Measurements from ENCODE around the gene CBLB. TPM values are rescaled to one million over a fixed set of nuclear protein-coding genes. Genes with fewer than 3 reads are reported as not detected.
A peak's percentile ranks its signal among the peaks of the same experiment; 100 is the strongest.

Gene CBLB
- total and polyA plus RNA-seq, 2 donors (not counting 1 experiment from before 2014, with no cell fraction given): 26.9 to 28.5 TPM

DNA sequence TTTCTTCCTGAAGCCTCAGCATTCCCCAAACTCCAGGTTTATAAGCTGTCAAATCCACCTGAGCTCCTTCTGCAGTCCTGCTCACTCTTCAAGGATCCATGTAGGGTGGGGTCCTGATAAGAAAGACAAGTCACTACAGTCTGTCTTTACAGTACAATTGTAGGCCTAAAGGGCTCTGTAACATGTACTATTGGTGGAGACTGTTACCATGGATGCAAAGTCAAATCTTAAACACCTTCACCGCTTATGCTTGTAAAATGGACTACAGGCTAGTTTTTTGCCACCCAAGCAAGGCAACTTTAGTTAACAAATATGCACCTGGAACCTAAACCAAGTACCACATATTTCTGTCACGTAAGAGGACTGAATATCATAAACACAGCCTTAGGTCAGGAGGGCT, 44.7 kb downstream of the CBLB start:
- no peak for DNase-seq (ENCODE audit: low read depth in 2 of 2)
- no peak for TF ChIP-seq EZH2 (IDR thresholded peaks at IDR 0.05; ENCODE audit: low read length, missing control alignments)
- TF ChIP-seq, protein P1, sequence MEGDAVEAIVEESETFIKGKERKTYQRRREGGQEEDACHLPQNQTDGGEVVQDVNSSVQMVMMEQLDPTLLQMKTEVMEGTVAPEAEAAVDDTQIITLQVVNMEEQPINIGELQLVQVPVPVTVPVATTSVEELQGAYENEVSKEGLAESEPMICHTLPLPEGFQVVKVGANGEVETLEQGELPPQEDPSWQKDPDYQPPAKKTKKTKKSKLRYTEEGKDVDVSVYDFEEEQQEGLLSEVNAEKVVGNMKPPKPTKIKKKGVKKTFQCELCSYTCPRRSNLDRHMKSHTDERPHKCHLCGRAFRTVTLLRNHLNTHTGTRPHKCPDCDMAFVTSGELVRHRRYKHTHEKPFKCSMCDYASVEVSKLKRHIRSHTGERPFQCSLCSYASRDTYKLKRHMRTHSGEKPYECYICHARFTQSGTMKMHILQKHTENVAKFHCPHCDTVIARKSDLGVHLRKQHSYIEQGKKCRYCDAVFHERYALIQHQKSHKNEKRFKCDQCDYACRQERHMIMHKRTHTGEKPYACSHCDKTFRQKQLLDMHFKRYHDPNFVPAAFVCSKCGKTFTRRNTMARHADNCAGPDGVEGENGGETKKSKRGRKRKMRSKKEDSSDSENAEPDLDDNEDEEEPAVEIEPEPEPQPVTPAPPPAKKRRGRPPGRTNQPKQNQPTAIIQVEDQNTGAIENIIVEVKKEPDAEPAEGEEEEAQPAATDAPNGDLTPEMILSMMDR (conservative IDR thresholded peaks at IDR 0.05 in 1 of 2, IDR thresholded peaks at IDR 0.05 in 1 of 2; ENCODE audit: low read depth in 1 of 2, low read length in 2 of 2): no peak
- no peaks in the 10 kb centered on the region for H3K27me3 ChIP-seq (ENCODE audit: control insufficient read depth, insufficient read depth, low read length)
- H3K27ac ChIP-seq (ENCODE audit: insufficient read depth, low read length): peak overlapping the region; percentile 59
- H3K4me2 ChIP-seq (ENCODE audit: extremely low read depth, insufficient read depth, low read length): no peak overlapping the region
- peaks cover 2% of the 10 kb centered on the region for H3K36me3 ChIP-seq (ENCODE audit: control insufficient read depth, insufficient read depth, low read length)
- H3K79me2 ChIP-seq (ENCODE audit: control insufficient read depth, insufficient read depth, low read length): peaks cover 4% of the 10 kb centered on the region
- no peak overlapping the region for H2AFZ ChIP-seq (ENCODE audit: low read length)
- no peak overlapping the region for H3K4me3 ChIP-seq (replicated peaks in 1 of 4; ENCODE audit: control extremely low read depth in 1 of 4, insufficient read depth in 1 of 4, low read depth in 3 of 4, low read length in 4 of 4)
- H3K4me1 ChIP-seq (ENCODE audit: control insufficient read depth, extremely low read depth, insufficient read depth, low read length): peaks cover 13% of the 10 kb centered on the region
- H3K9ac ChIP-seq (ENCODE audit: insufficient read depth, low read length): no peak overlapping the region
- no peaks in the 10 kb centered on the region for H4K20me1 ChIP-seq (ENCODE audit: control insufficient read depth, extremely low read depth, insufficient read depth, low read length)
- H3K9me3 ChIP-seq (ENCODE audit: control insufficient read depth, insufficient read depth, low read depth, low read length): no peaks in the 10 kb centered on the region

DNA sequence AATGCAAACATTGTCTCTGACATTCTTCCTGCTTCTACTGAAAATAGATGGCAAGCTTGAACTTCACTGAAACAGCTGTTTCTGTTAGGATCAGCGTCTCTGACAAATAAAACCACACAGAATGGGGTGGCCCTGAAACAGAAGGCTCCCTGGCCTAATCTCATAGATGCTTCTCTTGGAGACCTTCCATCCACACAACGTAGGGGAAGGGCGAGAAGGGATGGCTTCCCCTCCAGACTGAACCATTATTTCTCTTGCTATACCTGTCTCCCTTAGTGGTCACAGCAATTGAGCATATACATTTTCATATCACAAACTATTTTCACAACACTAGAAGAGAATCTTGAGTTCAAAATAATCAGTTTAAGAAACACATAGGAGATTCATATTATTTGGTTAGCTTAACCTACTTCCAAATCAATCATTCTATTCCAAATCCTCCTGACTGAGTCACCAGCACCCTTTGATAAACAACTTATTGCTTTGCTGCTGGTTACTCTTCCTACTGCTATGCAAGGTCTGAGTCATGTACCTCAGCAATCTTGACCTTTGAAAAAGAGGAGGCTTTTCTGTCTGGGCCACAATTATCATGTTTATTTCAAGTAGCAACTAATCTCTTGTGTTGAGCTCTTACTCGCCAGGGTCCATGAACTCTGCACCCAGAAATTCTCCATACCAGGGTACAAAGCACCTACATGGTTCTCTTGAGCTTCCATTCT, 45.5 kb downstream of the CBLB start:
- no peak overlapping the region for H3K4me2 ChIP-seq (ENCODE audit: extremely low read depth, insufficient read depth, low read length)
- peaks cover 4% of the 10 kb centered on the region for H3K79me2 ChIP-seq (ENCODE audit: control insufficient read depth, insufficient read depth, low read length)
- H3K36me3 ChIP-seq (ENCODE audit: control insufficient read depth, insufficient read depth, low read length): peaks cover 2% of the 10 kb centered on the region
- TF ChIP-seq EZH2 (IDR thresholded peaks at IDR 0.05; ENCODE audit: low read length, missing control alignments): no peak
- TF ChIP-seq, protein P1 (conservative IDR thresholded peaks at IDR 0.05 in 1 of 2, IDR thresholded peaks at IDR 0.05 in 1 of 2; ENCODE audit: low read depth in 1 of 2, low read length in 2 of 2): no peak
- DNase-seq (ENCODE audit: low read depth in 2 of 2): peak; percentile 93 to 99
- H4K20me1 ChIP-seq (ENCODE audit: control insufficient read depth, extremely low read depth, insufficient read depth, low read length): no peaks in the 10 kb centered on the region
- H3K4me1 ChIP-seq (ENCODE audit: control insufficient read depth, extremely low read depth, insufficient read depth, low read length): peaks cover 13% of the 10 kb centered on the region
- no peaks in the 10 kb centered on the region for H3K9me3 ChIP-seq (ENCODE audit: control insufficient read depth, insufficient read depth, low read depth, low read length)
- no peaks in the 10 kb centered on the region for H3K27me3 ChIP-seq (ENCODE audit: control insufficient read depth, insufficient read depth, low read length)
- H3K9ac ChIP-seq (ENCODE audit: insufficient read depth, low read length): no peak overlapping the region
- no peak overlapping the region for H3K4me3 ChIP-seq (replicated peaks in 1 of 4; ENCODE audit: control extremely low read depth in 1 of 4, insufficient read depth in 1 of 4, low read depth in 3 of 4, low read length in 4 of 4)
- H2AFZ ChIP-seq (ENCODE audit: low read length): no peak overlapping the region
- peak overlapping the region; percentile 59 for H3K27ac ChIP-seq (ENCODE audit: insufficient read depth, low read length)

DNA sequence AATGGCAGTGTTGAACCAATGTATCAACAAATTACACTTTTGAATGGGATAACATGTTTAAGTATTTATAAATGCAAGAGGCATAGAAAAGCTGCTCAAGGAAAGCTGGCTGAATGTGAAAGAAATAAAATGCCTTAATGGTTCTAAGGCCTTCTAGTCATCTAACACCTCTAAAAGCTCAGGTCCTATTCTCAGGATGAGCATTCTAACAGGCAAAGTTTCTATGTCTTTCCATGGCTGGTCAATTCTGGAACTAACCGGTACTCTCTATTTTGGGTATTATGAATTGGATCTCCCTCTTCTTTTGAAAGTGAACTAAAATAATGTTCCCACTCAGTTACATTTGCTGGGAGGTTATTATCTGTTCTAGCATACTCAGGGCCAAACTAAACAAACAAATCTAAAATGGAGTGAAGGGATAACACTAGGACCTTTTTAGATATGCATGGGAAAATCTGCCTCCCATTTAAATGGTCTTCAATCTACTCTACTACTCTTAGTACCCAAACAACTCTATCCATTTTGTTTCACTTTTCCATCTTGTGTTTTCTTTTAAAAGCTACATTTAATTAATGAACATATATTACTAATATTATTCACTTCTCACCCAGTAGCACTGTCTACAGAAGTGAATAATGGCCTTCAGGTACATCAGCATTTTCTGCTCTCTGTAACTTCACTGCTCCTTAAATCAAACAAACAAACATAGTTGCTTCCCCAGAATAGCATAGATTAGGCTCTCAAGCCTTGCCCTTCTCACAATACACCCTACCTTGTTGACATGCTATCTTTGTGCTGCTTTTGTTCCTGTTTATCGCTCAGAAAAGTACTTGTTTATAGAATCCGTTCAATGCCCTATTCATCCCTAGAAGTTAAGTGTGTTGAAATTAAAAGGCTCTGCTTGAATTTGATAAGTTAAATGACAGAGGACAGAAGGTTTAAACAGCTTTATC, 46.4 kb downstream of the CBLB start:
- H3K4me1 ChIP-seq (ENCODE audit: control insufficient read depth, extremely low read depth, insufficient read depth, low read length): peaks cover 13% of the 10 kb centered on the region
- H3K27ac ChIP-seq (ENCODE audit: insufficient read depth, low read length): peak overlapping the region; percentile 49
- DNase-seq (ENCODE audit: low read depth in 2 of 2): no peak
- H4K20me1 ChIP-seq (ENCODE audit: control insufficient read depth, extremely low read depth, insufficient read depth, low read length): no peaks in the 10 kb centered on the region
- no peak overlapping the region for H2AFZ ChIP-seq (ENCODE audit: low read length)
- peaks cover 4% of the 10 kb centered on the region for H3K79me2 ChIP-seq (ENCODE audit: control insufficient read depth, insufficient read depth, low read length)
- H3K9ac ChIP-seq (ENCODE audit: insufficient read depth, low read length): no peak overlapping the region
- no peaks in the 10 kb centered on the region for H3K27me3 ChIP-seq (ENCODE audit: control insufficient read depth, insufficient read depth, low read length)
- H3K4me3 ChIP-seq (replicated peaks in 1 of 4; ENCODE audit: control extremely low read depth in 1 of 4, insufficient read depth in 1 of 4, low read depth in 3 of 4, low read length in 4 of 4): peak overlapping the region in 1 of 4 experiments; percentile 12
- no peak for TF ChIP-seq EZH2 (IDR thresholded peaks at IDR 0.05; ENCODE audit: low read length, missing control alignments)
- TF ChIP-seq, protein P1 (conservative IDR thresholded peaks at IDR 0.05 in 1 of 2, IDR thresholded peaks at IDR 0.05 in 1 of 2; ENCODE audit: low read depth in 1 of 2, low read length in 2 of 2): no peak
- no peaks in the 10 kb centered on the region for H3K9me3 ChIP-seq (ENCODE audit: control insufficient read depth, insufficient read depth, low read depth, low read length)
- peak overlapping the region; percentile 18 for H3K4me2 ChIP-seq (ENCODE audit: extremely low read depth, insufficient read depth, low read length)
- H3K36me3 ChIP-seq (ENCODE audit: control insufficient read depth, insufficient read depth, low read length): peaks cover 2% of the 10 kb centered on the region
